ENCODE measurements around the gene CFAP90. TPM values are rescaled to one million over a fixed set of nuclear protein-coding genes. Genes with fewer than 3 reads are reported as not detected.

The CFAP90 gene
- total and polyA plus RNA-seq, 2 donors = 0.21 to 0.37 TPM

GRCh38 chr5:7801891-7802614 lies 48.9 kb downstream of the CFAP90 start:
- 80% methylated on average over 14 of the region's 14 CpGs for WGBS
- Histone ChIP-seq H3K4me1 (ENCODE audit: insufficient read depth) (no peaks in the 10 kb centered on the region), H3K4me3 (ENCODE audit: low read depth, low read length) (no peak overlapping the region), H3K36me3 (ENCODE audit: insufficient read depth) (no peaks in the 10 kb centered on the region), H3K27ac (ENCODE audit: low read depth) (no peak overlapping the region)
- DNase-seq (ENCODE audit: extremely low spot score) = no peak

DNA sequence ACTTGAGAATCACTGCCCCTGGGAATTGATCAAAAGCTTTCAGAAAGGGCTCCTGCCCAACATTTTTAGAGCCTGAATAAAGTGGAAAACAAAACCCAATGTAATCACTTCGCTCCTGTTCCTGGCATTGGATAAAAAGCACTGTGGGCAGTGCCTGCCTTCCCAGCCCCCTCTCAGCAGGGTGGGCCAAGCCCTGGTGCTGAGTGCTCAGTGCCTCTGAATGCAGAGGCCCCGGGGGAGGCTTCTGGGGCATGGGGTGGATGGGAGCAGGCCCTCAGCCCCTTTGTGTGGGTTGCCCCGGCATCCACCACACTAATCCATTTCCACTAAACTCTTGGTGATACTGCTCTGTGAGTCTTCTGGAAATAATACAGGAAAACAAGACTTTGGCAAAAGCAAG lies 55.6 kb downstream of the CFAP90 start:
- 76% methylated on average over 3 of the region's 3 CpGs for WGBS
- H3K27ac ChIP-seq (ENCODE audit: low read depth) = no peak overlapping the region
- no peak for DNase-seq (ENCODE audit: extremely low spot score)
- H3K36me3 ChIP-seq (ENCODE audit: insufficient read depth) = no peaks in the 10 kb centered on the region
- no peaks in the 10 kb centered on the region for H3K4me1 ChIP-seq (ENCODE audit: insufficient read depth)
- H3K4me3 ChIP-seq (ENCODE audit: low read depth, low read length) = no peak overlapping the region

DNA sequence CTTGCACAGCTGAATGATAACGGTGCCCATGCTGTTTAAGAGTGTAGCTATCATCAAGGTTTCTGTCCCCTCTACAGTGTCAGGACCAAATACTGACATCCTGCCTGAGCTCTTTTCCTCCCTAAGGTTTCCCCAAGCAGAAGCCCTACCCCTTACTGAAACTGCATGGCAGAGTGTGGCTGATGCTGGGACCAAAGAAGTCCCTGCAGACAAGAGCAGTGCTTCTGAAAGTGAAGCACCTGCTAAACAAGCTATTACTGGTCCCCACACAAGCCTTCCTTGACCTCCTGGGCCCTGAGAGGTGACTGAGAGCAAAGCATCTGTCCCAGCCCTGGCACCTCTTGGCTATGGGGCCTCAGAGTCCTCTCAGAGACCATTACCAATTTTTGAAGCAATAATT lies 56.1 kb downstream of the CFAP90 start:
- no peak for DNase-seq (ENCODE audit: extremely low spot score)
- Histone ChIP-seq H3K36me3 (ENCODE audit: insufficient read depth) (no peaks in the 10 kb centered on the region), H3K4me3 (ENCODE audit: low read depth, low read length) (no peak overlapping the region), H3K27ac (ENCODE audit: low read depth) (no peak overlapping the region), H3K4me1 (ENCODE audit: insufficient read depth) (no peaks in the 10 kb centered on the region)
- WGBS = 85% methylated on average over 1 of the region's 1 CpG

DNA sequence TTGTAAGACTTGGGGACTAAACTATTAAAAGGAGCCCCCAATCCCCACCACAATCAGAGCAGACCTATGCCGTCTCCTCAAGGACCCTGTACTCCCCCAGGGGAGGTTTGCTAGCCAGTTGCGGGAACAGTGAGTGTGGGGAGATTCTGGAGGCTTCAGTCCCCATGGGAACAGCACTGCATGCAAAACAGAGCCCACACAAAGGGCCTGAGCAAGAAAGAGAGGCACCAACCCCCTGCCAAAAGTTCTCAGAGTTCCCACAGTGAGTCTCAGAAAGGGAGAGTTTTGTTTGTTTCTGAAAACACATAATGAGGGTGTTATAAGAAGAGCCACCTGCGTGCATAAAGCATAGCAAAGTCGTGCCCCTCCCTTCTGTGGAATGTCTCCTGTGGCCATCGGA lies 56.6 kb downstream of the CFAP90 start:
- 60% methylated on average over 5 of the region's 5 CpGs for WGBS
- H3K36me3 ChIP-seq (ENCODE audit: insufficient read depth) = no peaks in the 10 kb centered on the region
- no peak overlapping the region for H3K27ac ChIP-seq (ENCODE audit: low read depth)

GRCh38 chr5:7793895-7794294 lies 57.0 kb downstream of the CFAP90 start:
- H3K27ac ChIP-seq (ENCODE audit: low read depth) = no peak overlapping the region
- H3K4me1 ChIP-seq (ENCODE audit: insufficient read depth) = no peaks in the 10 kb centered on the region
- no peaks in the 10 kb centered on the region for H3K36me3 ChIP-seq (ENCODE audit: insufficient read depth)
- H3K4me3 ChIP-seq (ENCODE audit: low read depth, low read length) = no peak overlapping the region
- 80% methylated on average over 5 of the region's 5 CpGs for WGBS
- DNase-seq (ENCODE audit: extremely low spot score) = no peak

More for the DNA sequence above, 56.6 kb downstream of the CFAP90 start:
- H3K4me3 ChIP-seq (ENCODE audit: low read depth, low read length) = no peak overlapping the region
- DNase-seq (ENCODE audit: extremely low spot score) = no peak
- H3K4me1 ChIP-seq (ENCODE audit: insufficient read depth) = no peaks in the 10 kb centered on the region

GRCh38 chr5:7789567-7789966 lies 61.4 kb downstream of the CFAP90 start:
- DNase-seq (ENCODE audit: extremely low spot score) = no peak
- Histone ChIP-seq H3K4me3 (ENCODE audit: low read depth, low read length) (no peak overlapping the region), H3K36me3 (ENCODE audit: insufficient read depth) (no peaks in the 10 kb centered on the region), H3K27ac (ENCODE audit: low read depth) (no peak overlapping the region), H3K4me1 (ENCODE audit: insufficient read depth) (no peaks in the 10 kb centered on the region)
- WGBS = 87% methylated on average over 7 of the region's 7 CpGs

DNA sequence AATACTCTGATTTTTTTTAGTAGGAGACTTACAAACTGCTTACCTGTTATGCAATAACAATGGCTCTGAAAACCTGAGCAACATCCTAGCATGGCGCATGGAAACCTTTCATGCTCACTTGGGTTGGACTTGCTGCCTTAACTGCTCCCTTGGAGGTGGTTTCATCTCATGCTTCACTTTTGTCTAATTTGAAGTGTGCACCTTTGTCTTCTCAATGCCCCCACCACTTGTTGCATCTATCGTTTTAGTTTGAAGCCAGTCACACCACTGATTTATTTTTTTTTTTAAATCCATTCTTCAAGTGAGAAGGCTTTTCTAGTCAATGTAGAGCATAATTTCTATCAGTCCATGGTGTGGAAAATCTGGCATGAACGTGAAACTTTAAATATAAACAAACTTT lies 63.2 kb downstream of the CFAP90 start:
- H3K27ac ChIP-seq (ENCODE audit: low read depth) = no peak overlapping the region
- no peaks in the 10 kb centered on the region for H3K4me1 ChIP-seq (ENCODE audit: insufficient read depth)
- no peak overlapping the region for H3K4me3 ChIP-seq (ENCODE audit: low read depth, low read length)
- DNase-seq (ENCODE audit: extremely low spot score) = no peak
- H3K36me3 ChIP-seq (ENCODE audit: insufficient read depth) = no peaks in the 10 kb centered on the region
- 83% methylated on average over 3 of the region's 3 CpGs for WGBS

DNA sequence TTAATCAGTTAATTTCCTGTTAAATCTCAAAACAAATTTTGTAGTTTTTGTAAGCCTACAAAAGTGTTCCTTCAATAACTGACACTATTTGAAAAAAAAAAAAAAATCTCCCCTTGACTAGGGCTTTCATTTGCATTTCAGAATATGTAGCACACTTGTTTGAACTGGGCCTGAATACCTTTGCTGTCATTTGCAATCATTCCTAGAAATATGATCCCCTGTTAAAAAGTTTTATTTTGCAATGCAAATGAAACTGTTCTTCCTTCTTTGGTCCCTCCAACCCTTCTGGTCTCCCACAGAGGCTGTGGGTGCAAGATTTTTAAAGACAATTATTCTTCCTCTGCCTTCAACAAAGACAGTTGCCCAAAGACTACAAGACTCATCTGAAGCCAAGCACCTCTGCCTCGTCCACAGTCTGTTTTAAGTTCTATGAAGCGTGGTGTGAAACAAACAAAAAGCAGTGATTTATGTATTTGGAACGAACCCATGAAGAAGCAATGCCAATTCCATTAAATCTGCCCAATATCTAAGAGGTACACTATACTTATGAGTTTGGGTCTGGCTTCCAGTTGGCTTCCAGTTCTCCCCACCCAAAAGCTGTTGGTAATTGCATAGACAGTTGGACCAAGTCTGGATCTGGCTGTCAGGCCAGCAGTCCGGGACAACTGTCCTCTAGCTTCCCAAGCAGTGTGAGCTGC lies 66.1 kb downstream of the CFAP90 start:
- 66% methylated on average over 4 of the region's 4 CpGs for WGBS
- Histone ChIP-seq H3K4me3 (ENCODE audit: low read depth, low read length) (no peak overlapping the region), H3K27ac (ENCODE audit: low read depth) (no peak overlapping the region), H3K36me3 (ENCODE audit: insufficient read depth) (no peaks in the 10 kb centered on the region), H3K4me1 (ENCODE audit: insufficient read depth) (no peaks in the 10 kb centered on the region)
- DNase-seq (ENCODE audit: extremely low spot score) = no peak

- DNase-seq (ENCODE audit: extremely low spot score) = no peak
- 49% methylated on average over 3 of the region's 3 CpGs for WGBS
- no peaks in the 10 kb centered on the region for H3K36me3 ChIP-seq (ENCODE audit: insufficient read depth)
Measured at GRCh38 chr5:7781899-7782298, 69.0 kb downstream of the CFAP90 start.

More at GRCh38 chr5:7781899-7782298, 69.0 kb downstream of the CFAP90 start:
- no peak overlapping the region for H3K4me3 ChIP-seq (ENCODE audit: low read depth, low read length)
- no peak overlapping the region for H3K27ac ChIP-seq (ENCODE audit: low read depth)
- no peaks in the 10 kb centered on the region for H3K4me1 ChIP-seq (ENCODE audit: insufficient read depth)

Other genes with a start within 250 kb of the CFAP90 start
- 14.5 TPM for gene FASTKD3, start 17.9 kb upstream of the CFAP90 start, total RNA-seq
- gene FASTKD3, start 17.9 kb upstream of the CFAP90 start, polyA plus RNA-seq = 6.5 TPM
- 47.9 TPM for gene MTRR, start 18.0 kb upstream of the CFAP90 start, total RNA-seq
- gene MTRR, start 18.0 kb upstream of the CFAP90 start, polyA plus RNA-seq = 29.6 TPM

Data from urinary bladder (tissue), 4 donors.